IPS-18a (cell line): ENCODE measurements around the gene GNAZ.

ENCODE experiments used
- H3K27ac ChIP-seq: one replicate; pipeline ENCODE4 v1.5.1; 2013; ENCODE audit warnings: low read length
- H3K27me3 ChIP-seq: one replicate; pipeline ENCODE4 v1.6.1; 2013; ENCODE audit warnings: mild to moderate bottlenecking, low read length; ENCODE audit not compliant: control insufficient read depth, insufficient read depth
- H3K36me3 ChIP-seq: one replicate; pipeline ENCODE4 v1.6.1; 2013; ENCODE audit warnings: low read depth, low read length; ENCODE audit not compliant: control insufficient read depth
- H3K4me1 ChIP-seq: one replicate; pipeline ENCODE4 v1.6.1; 2013; ENCODE audit warnings: low read depth, low read length; ENCODE audit not compliant: control insufficient read depth
- H3K4me3 ChIP-seq: one replicate; pipeline ENCODE4 v1.5.1; 2013; ENCODE audit warnings: low read length
- H3K9ac ChIP-seq: one replicate; pipeline ENCODE4 v1.6.1; 2013; ENCODE audit warnings: mild to moderate bottlenecking, low read length, moderate library complexity
- H3K9me3 ChIP-seq: one replicate; pipeline ENCODE4 v1.6.1; 2013; ENCODE audit warnings: low read depth, low read length; ENCODE audit not compliant: control insufficient read depth

The GNAZ gene

GRCh38 chr22:23075525-23076216 lies 5.4 kb downstream of the GNAZ start:
- Histone ChIP-seq H3K4me3 (no peak overlapping the region), H3K27me3 (peaks cover 16% of the 10 kb centered on the region), H3K27ac (no peak overlapping the region), H3K36me3 (no peaks in the 10 kb centered on the region), H3K4me1 (peaks cover 10% of the 10 kb centered on the region), H3K9me3 (no peaks in the 10 kb centered on the region), H3K9ac (no peak overlapping the region)

DNA sequence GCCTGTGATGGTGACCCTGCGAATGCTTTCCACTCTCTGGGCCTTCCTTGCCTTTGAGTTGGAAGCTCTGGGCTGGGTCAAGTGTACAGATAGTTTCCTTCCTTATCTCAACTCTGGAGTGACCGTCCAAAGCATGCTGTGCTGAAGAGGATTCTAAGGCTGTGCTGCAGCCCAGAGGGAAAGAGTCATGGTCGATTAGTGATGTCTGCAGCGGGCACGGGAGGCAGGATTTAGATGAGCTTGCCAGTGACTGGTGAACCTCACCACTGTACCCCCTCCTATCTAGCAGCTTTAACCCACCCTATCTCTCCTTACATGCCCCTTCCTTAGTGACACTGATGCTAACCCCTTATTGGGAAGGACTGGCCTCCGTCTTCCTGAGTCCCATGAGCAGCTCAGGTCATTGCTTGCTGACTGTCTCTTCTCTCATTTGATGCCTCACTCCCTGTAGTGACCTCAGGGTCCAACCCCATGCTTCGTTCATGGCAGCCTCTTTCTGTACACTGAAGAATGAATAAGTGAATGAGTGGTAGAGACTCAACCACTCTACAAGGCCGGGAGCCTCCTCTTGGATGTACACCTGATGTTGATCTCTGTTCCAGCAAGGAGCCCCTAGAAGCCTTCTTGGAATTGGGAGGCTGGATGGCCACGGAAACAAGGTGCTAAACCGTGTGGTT lies 6.7 kb downstream of the GNAZ start:
- H3K27ac ChIP-seq: no peak overlapping the region
- peaks cover 4% of the 10 kb centered on the region for H3K4me1 ChIP-seq
- H3K36me3 ChIP-seq: no peaks in the 10 kb centered on the region
- no peaks in the 10 kb centered on the region for H3K9me3 ChIP-seq
- H3K9ac ChIP-seq: no peak overlapping the region
- no peak overlapping the region for H3K4me3 ChIP-seq
- peaks cover 5% of the 10 kb centered on the region for H3K27me3 ChIP-seq

DNA sequence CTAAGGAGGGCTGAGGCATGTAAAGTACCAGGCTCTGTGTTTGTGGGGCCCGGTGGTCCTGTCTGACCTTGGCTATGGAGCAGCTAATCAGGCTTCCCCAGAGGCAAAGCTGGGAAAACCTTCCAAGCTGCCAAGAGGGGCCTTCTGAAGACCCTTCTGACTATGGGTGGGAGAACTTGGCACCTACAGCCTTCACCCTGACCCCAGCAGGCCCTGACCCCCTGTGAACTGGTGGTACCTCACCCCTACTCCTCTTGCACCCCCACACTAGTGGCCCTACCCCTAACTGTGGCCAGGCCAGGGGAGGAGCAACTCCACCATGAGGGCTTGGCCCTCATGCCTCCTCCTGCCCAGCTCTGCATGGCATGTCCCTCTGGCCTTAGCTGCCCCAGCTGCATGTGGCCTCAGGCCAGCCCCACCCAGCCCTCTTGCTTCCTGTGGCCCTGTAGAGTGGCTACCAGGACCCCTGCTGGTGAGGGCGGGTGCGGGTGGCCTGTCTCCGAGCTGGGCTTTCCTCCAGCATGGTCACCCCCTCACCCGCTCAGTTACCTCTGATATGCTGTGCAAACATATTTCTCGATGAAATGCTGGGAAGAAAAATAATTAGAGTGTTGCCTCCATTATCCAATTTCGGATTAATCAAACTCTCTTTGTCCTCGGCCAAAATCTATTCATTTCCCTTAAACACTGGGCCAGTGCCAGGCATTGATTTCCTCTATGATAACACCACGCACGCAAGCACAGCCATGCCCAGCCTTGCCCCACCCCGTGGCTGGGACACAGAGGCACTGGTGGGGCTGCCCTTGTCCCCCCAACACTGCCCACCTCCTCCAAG lies 7.5 kb downstream of the GNAZ start:
- Histone ChIP-seq H3K27ac (no peak overlapping the region), H3K9me3 (no peaks in the 10 kb centered on the region), H3K4me1 (no peaks in the 10 kb centered on the region)

GRCh38 chr22:23078462-23078787 lies 8.1 kb downstream of the GNAZ start:
- Histone ChIP-seq H3K36me3 (no peaks in the 10 kb centered on the region), H3K9ac (no peak overlapping the region), H3K27me3 (no peaks in the 10 kb centered on the region), H3K27ac (no peak overlapping the region), H3K4me3 (no peak overlapping the region), H3K4me1 (no peaks in the 10 kb centered on the region), H3K9me3 (no peaks in the 10 kb centered on the region)

More for the DNA sequence above, 7.5 kb downstream of the GNAZ start:
- Histone ChIP-seq H3K9ac (no peak overlapping the region), H3K4me3 (no peak overlapping the region), H3K36me3 (no peaks in the 10 kb centered on the region), H3K27me3 (no peaks in the 10 kb centered on the region)

DNA sequence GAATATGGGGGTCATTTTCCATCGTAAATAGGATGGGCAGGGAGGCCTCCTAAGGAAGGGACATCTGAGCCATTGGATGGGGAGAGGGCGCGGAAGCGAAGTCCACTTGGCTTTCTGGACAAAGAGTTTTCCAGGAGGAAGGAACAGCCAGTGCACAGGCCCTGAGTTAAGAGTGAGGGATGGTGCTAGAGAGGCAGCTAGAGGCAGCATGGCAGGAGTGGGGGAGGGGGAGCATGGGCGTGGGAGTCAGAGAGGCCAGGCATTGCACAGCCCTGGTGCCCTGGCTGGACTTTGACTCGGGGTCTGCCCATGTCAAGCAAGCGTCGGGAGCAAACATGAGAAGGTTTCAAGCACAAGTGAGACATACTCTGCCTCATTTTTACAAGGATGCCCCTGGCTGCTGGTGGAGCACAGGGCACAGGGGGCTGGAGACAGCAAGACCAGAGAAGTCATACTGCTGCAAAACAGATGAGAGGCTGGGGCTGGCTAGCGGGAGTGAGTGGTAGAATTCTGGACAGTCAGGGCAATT lies 9.0 kb downstream of the GNAZ start:
- Histone ChIP-seq H3K4me3 (no peak overlapping the region), H3K9ac (no peak overlapping the region), H3K9me3 (no peaks in the 10 kb centered on the region), H3K27me3 (no peaks in the 10 kb centered on the region), H3K27ac (no peak overlapping the region), H3K36me3 (no peaks in the 10 kb centered on the region), H3K4me1 (no peaks in the 10 kb centered on the region)

GRCh38 chr22:23079814-23080521 lies 9.6 kb downstream of the GNAZ start:
- H3K36me3 ChIP-seq: no peaks in the 10 kb centered on the region
- H3K4me1 ChIP-seq: no peaks in the 10 kb centered on the region
- no peak overlapping the region for H3K4me3 ChIP-seq
- H3K9ac ChIP-seq: no peak overlapping the region
- no peak overlapping the region for H3K27ac ChIP-seq
- no peaks in the 10 kb centered on the region for H3K27me3 ChIP-seq
- H3K9me3 ChIP-seq: no peaks in the 10 kb centered on the region

- Histone ChIP-seq H3K27me3 (no peaks in the 10 kb centered on the region), H3K4me1 (no peaks in the 10 kb centered on the region), H3K9me3 (no peaks in the 10 kb centered on the region), H3K4me3 (no peak overlapping the region), H3K9ac (no peak overlapping the region), H3K27ac (no peak overlapping the region), H3K36me3 (no peaks in the 10 kb centered on the region)
Observed at GRCh38 chr22:23080613-23081290, 10.4 kb downstream of the GNAZ start.

GRCh38 chr22:23082534-23083314 lies 12.4 kb downstream of the GNAZ start:
- H3K4me1 ChIP-seq: peaks cover 3% of the 10 kb centered on the region
- H3K27ac ChIP-seq: no peak overlapping the region
- no peaks in the 10 kb centered on the region for H3K9me3 ChIP-seq
- no peaks in the 10 kb centered on the region for H3K27me3 ChIP-seq
- H3K9ac ChIP-seq: no peak overlapping the region
- no peaks in the 10 kb centered on the region for H3K36me3 ChIP-seq
- no peak overlapping the region for H3K4me3 ChIP-seq

DNA sequence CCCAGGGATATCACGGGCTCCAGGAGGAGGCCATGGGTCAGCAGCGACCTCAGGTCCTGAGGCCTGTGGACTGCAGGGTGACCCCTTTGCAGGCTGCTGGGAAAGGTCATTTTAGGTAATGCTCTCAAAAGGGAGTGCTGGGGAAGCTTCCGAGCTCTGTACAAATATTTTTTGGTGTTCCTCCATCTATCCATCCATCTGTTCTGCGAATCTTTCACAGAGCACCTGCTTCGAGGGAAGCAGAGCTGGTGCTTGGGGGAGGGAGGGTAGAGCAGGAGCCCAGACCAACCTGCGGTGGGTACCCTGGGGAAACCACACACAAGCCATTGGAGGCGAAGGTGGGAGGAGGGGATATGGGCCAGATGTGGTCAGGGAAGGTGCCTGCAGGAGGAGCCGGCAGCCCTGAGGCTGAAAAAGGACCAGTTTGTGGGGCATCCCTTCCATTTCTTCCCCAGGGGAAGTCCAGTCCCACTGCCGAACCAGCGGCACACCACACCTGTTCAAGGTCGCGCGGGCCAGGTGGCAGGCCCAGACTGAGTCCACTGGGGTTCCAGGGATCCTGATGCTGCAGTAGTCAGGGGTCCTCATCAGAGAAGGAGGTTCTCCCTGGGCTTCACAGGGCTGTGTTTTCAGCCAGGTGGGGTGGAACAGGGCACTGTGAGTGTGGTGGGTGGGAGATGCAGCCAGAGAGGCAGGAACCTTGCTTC lies 13.1 kb downstream of the GNAZ start:
- Histone ChIP-seq H3K36me3 (no peaks in the 10 kb centered on the region), H3K27ac (no peak overlapping the region), H3K9me3 (no peaks in the 10 kb centered on the region), H3K9ac (no peak overlapping the region), H3K4me1 (peaks cover 10% of the 10 kb centered on the region), H3K27me3 (no peaks in the 10 kb centered on the region), H3K4me3 (no peak overlapping the region)
